HepG2 (cell line): ENCODE data around the gene PHOSPHO2. TPM values are rescaled to one million over a fixed set of nuclear protein-coding genes. Genes with fewer than 3 reads are reported as not detected.

Source experiments
- ATAC-seq: fragments of 200-7000 bp; cut with Tn5 transposase; 3 replicates; pipeline ENCODE4 v1.9.1; 2020; ENCODE audit warnings: mild to moderate bottlenecking, moderate library complexity
- BruUV-seq: library from RNA; stranded (reverse); fragments of 400-500 nt; replicated peaks from 2 replicates; lab custom pipeline; 2021; lab: Mats Ljungman, UMichigan
- CTCF ChIA-PET: fragments of 300-600 bp; formaldehyde crosslinking; extraction: SDS; loops from one replicate; lab custom pipeline; 2021; ENCODE audit warnings: low total read pairs, inconsistent platforms, low intra/inter-chr PET ratio; lab: Yijun Ruan, JAX
- POLR2A ChIA-PET: fragments of 350-600 bp; sonication (Branson Sonifier 250); formaldehyde crosslinking; loops from one replicate; lab custom pipeline; 2020; ENCODE audit warnings: antibody characterized with exemption, inconsistent platforms; lab: Yijun Ruan, JAX
- DNase-seq: peaks from one replicate; pipeline ENCODE4 v3.0.0-alpha.2; 2015; ENCODE audit warnings: low spot score
- FAIRE-seq: peaks from 3 replicates; lab custom pipeline; 2011; peaks lifted over from hg19 to GRCh38; lab: Jason Lieb, UNC
- H2AFZ ChIP-seq: one replicate; pipeline ENCODE4 v1.6.1; 2011; ENCODE audit warnings: low read length, inconsistent platforms
- H3K27ac ChIP-seq: fragments of 300-600 bp; 3 replicates; pipeline ENCODE4 v1.8.0; 2011; ENCODE audit warnings: mixed run types, mild to moderate bottlenecking, mixed read lengths, low read length, inconsistent platforms; ENCODE audit not compliant: insufficient read depth; ENCODE audit errors: extremely low read length
- H3K27me3 ChIP-seq, 2 experiments: fragments of 200-600 bp in 1 of 2; 2 replicates in 1 of 2; 3 replicates in 1 of 2; pipeline versions ENCODE4 v1.6.0 to v1.8.0; 2011; ENCODE audit warnings: low read length in 2 of 2, mild to moderate bottlenecking in 2 of 2, moderate library complexity in 2 of 2, inconsistent platforms in 1 of 2; ENCODE audit not compliant: insufficient read depth in 2 of 2, control insufficient read depth in 1 of 2
- H3K36me3 ChIP-seq, 2 experiments: fragments of 200-600 bp in 1 of 2; replicated peaks in 1 of 2; 2 replicates in 1 of 2; 3 replicates in 1 of 2; pipeline versions ENCODE4 v1.5.1 to v1.8.0; 2011; ENCODE audit warnings: low read length in 2 of 2, inconsistent platforms in 1 of 2; ENCODE audit not compliant: insufficient read depth in 2 of 2, control insufficient read depth in 1 of 2
- H3K4me1 ChIP-seq: 2 replicates; pipeline ENCODE4 v1.5.1; 2012; ENCODE audit warnings: low read length, inconsistent platforms; ENCODE audit not compliant: insufficient read depth
- H3K4me2 ChIP-seq: 2 replicates; pipeline ENCODE4 v1.6.0; 2011; ENCODE audit warnings: low read depth, low read length, inconsistent platforms
- H3K4me3 ChIP-seq, 3 experiments: fragments of 200-600 bp in 1 of 3; sonication (generic), shearing (Covaris generic) in 1 of 3; replicated peaks in 1 of 3; 2 replicates each; pipeline ENCODE4 v1.5.1; 2011 to 2016; ENCODE audit warnings: low read length in 3 of 3, inconsistent platforms in 2 of 3, low read depth in 2 of 3, mild to moderate bottlenecking in 2 of 3, control low read depth in 1 of 3, mixed read lengths in 1 of 3; ENCODE audit not compliant: insufficient read depth in 1 of 3
- H3K79me2 ChIP-seq: one replicate; pipeline ENCODE4 v1.6.1; 2011; ENCODE audit warnings: low read length, inconsistent platforms; ENCODE audit not compliant: insufficient read depth
- H3K9ac ChIP-seq: 2 replicates; pipeline ENCODE4 v1.6.0; 2011; ENCODE audit warnings: mild to moderate bottlenecking, low read depth, low read length, inconsistent platforms; ENCODE audit not compliant: insufficient read depth
- H3K9me3 ChIP-seq: 2 replicates; pipeline ENCODE4 v1.5.1; 2012; ENCODE audit warnings: mild to moderate bottlenecking, low read length
- H4K20me1 ChIP-seq: 2 replicates; pipeline ENCODE4 v1.6.0; 2011; ENCODE audit warnings: inconsistent platforms, mild to moderate bottlenecking, low read length, moderate library complexity; ENCODE audit not compliant: insufficient read depth
- CREB1 ChIP-seq, 2 experiments: fragments of 450-650 bp in 1 of 2; IDR thresholded peaks; 2 replicates each; pipeline ENCODE4 v1.6.1; 2016 to 2017; ENCODE audit warnings: control low read depth in 1 of 2, mild to moderate bottlenecking in 1 of 2, missing compliant biosample characterization in 1 of 2, missing genetic modification characterization in 1 of 2
- ELF3 ChIP-seq: IDR thresholded peaks from 2 replicates; pipeline ENCODE4 v1.6.1; 2016; ENCODE audit warnings: missing genetic modification reagents, missing compliant biosample characterization
- PHF20 ChIP-seq: sonication (generic); formaldehyde crosslinking; IDR thresholded peaks from 2 replicates; pipeline ENCODE4 v1.5.0; 2020; ENCODE audit warnings: mild to moderate bottlenecking, missing genetic modification reagents
- TBX3 ChIP-seq: fragments of 450-650 bp; IDR thresholded peaks from 2 replicates; pipeline ENCODE4 v1.6.1; 2017; ENCODE audit warnings: antibody characterized with exemption, mild to moderate bottlenecking, inconsistent platforms, borderline replicate concordance
- TGIF2 ChIP-seq: IDR thresholded peaks from 2 replicates; pipeline ENCODE4 v1.6.1; 2016; ENCODE audit warnings: control low read depth, missing compliant biosample characterization
- THAP8 ChIP-seq: sonication (generic); formaldehyde crosslinking; IDR thresholded peaks from 2 replicates; pipeline ENCODE4 v1.5.1; 2020; ENCODE audit warnings: missing genetic modification reagents, mild to moderate bottlenecking, borderline replicate concordance
- ZBTB34 ChIP-seq: sonication (generic); formaldehyde crosslinking; IDR thresholded peaks from 2 replicates; pipeline ENCODE4 v1.8.0; 2022; ENCODE audit warnings: mild to moderate bottlenecking, missing genetic modification reagents
- ZBTB42 ChIP-seq: sonication (generic); formaldehyde crosslinking; IDR thresholded peaks from 2 replicates; pipeline ENCODE4 v1.5.0; 2020; ENCODE audit warnings: mild to moderate bottlenecking, missing genetic modification reagents
- ZNF275 ChIP-seq: sonication (generic); formaldehyde crosslinking; IDR thresholded peaks from 2 replicates; pipeline ENCODE4 v1.8.0; 2022; ENCODE audit warnings: missing genetic modification reagents, mild to moderate bottlenecking, inconsistent platforms, borderline replicate concordance
- ZNF343 ChIP-seq: sonication (generic); formaldehyde crosslinking; IDR thresholded peaks from 2 replicates; pipeline ENCODE4 v1.4.0; 2020; ENCODE audit warnings: mild to moderate bottlenecking, missing genetic modification reagents
- ZNF616 ChIP-seq: sonication (generic); formaldehyde crosslinking; IDR thresholded peaks from 2 replicates; pipeline ENCODE4 v1.5.0; 2020; ENCODE audit warnings: low read depth, mild to moderate bottlenecking, missing genetic modification reagents
- ZNF720 ChIP-seq: sonication (generic); formaldehyde crosslinking; IDR thresholded peaks from 2 replicates; pipeline ENCODE4 v1.4.0; 2020; ENCODE audit warnings: missing genetic modification reagents
- WGBS: methylation state at CpG from one replicate; pipeline ENCODE4 v1.1.6; 2017; ENCODE audit warnings: low lambda C conversion rate; 5-methylcytosine and 5-hydroxymethylcytosine counted together
- in situ Hi-C: cut with HindIII; loops from 2 replicates; pipeline ENCODE4 v1.10.0; 2017; ENCODE audit warnings: low pct_unique_long_range_greater_than_20kb; ENCODE audit not compliant: extremely low pct_ligation_motif_present
- intact Hi-C: fragments of 100-400 bp; cut with micrococcal nuclease; formaldehyde crosslinking; loops from one replicate; pipeline ENCODE4 v1.10.0; 2022; ENCODE audit not compliant: unreplicated experiment
- polyA plus RNA-seq, 8 experiments: library from polyadenylated mRNA; depleted of rRNA in 3 of 8; stranded (reverse) in 7 of 8; unstranded in 1 of 8; fragments of >200 nt; fragmentation: Illumina TruSeq in 4 of 8; extraction: Trizol in 4 of 8; gene quantifications; 2 replicates each; pipeline versions ENCODE4 v1.2.1 to v1.2.3, GENCODE V29; 2011 to 2016; ENCODE audit warnings: low read depth in 4 of 8, missing spikeins in 1 of 8, mixed read lengths in 1 of 8; ENCODE audit not compliant: insufficient read depth in 1 of 8
- total RNA-seq, 5 experiments: library from RNA; depleted of rRNA; stranded (reverse); fragments of >200 nt; fragmentation: Illumina TruSeq; extraction: Trizol; gene quantifications; 2 replicates each; pipeline ENCODE4 v1.2.3, GENCODE V29; 2016; ENCODE audit warnings: low read depth in 1 of 5
- TF ChIP-seq, protein P1 (sequence below), 2 experiments: fragments of 450-650 bp in 1 of 2; sonication (generic) in 1 of 2; formaldehyde crosslinking in 1 of 2; IDR thresholded peaks; 2 replicates each; pipeline versions ENCODE4 v1.6.1 to v1.8.0; 2016 to 2022; ENCODE audit warnings: antibody characterized with exemption in 1 of 2, mild to moderate bottlenecking in 1 of 2, missing genetic modification reagents in 1 of 2

PHOSPHO2 gene
- total and polyA plus RNA-seq, 2 of the 13 experiments (the other 11 are each of a cell fraction or from before 2014, with no cell fraction given): 6.1 to 11.4 TPM

GRCh38 chr2:169659320-169659719, 34.9 kb upstream of the PHOSPHO2 start:
- CTCF ChIA-PET: no interaction called here
- H3K9me3 ChIP-seq: no peaks in the 10 kb centered on the region
- H3K36me3 ChIP-seq: no peaks in the 10 kb centered on the region
- no peak overlapping the region for H3K4me2 ChIP-seq
- no peak overlapping the region for H3K9ac ChIP-seq
- DNase-seq (no peak), FAIRE-seq (no peak), ATAC-seq (no peak)
- H3K27ac ChIP-seq: no peak overlapping the region
- no peaks in the 10 kb centered on the region for H3K27me3 ChIP-seq
- in situ Hi-C loops (no loop called here), intact Hi-C loops (no loop called here)
- BruUV-seq: no TSS peak
- no peaks in the 10 kb centered on the region for H3K4me1 ChIP-seq
- H3K4me3 ChIP-seq: no peak overlapping the region
- H4K20me1 ChIP-seq: no peaks in the 10 kb centered on the region
- no peaks in the 10 kb centered on the region for H3K79me2 ChIP-seq
- POLR2A ChIA-PET: no interaction called here
- no peak overlapping the region for H2AFZ ChIP-seq
- WGBS: 37% methylated on average over 1 of the region's 1 CpG
- TF ChIP-seq TGIF2 (CRISPR knock-in tag) (no peak), ZNF616 (CRISPR knock-in tag) (no peak), TBX3 (no peak), ZNF343 (CRISPR knock-in tag) (no peak), THAP8 (no peak), ZNF275 (CRISPR knock-in tag) (no peak), PHF20 (CRISPR knock-in tag) (no peak), ZBTB34 (CRISPR knock-in tag) (no peak), ZNF720 (CRISPR knock-in tag) (no peak), CREB1 (IDR thresholded peaks at IDR 0.05) (no peak), CREB1 (CRISPR knock-in tag; IDR thresholded peaks at IDR 0.05) (no peak), ZBTB42 (no peak), ELF3 (no peak)
- TF ChIP-seq, protein P1, sequence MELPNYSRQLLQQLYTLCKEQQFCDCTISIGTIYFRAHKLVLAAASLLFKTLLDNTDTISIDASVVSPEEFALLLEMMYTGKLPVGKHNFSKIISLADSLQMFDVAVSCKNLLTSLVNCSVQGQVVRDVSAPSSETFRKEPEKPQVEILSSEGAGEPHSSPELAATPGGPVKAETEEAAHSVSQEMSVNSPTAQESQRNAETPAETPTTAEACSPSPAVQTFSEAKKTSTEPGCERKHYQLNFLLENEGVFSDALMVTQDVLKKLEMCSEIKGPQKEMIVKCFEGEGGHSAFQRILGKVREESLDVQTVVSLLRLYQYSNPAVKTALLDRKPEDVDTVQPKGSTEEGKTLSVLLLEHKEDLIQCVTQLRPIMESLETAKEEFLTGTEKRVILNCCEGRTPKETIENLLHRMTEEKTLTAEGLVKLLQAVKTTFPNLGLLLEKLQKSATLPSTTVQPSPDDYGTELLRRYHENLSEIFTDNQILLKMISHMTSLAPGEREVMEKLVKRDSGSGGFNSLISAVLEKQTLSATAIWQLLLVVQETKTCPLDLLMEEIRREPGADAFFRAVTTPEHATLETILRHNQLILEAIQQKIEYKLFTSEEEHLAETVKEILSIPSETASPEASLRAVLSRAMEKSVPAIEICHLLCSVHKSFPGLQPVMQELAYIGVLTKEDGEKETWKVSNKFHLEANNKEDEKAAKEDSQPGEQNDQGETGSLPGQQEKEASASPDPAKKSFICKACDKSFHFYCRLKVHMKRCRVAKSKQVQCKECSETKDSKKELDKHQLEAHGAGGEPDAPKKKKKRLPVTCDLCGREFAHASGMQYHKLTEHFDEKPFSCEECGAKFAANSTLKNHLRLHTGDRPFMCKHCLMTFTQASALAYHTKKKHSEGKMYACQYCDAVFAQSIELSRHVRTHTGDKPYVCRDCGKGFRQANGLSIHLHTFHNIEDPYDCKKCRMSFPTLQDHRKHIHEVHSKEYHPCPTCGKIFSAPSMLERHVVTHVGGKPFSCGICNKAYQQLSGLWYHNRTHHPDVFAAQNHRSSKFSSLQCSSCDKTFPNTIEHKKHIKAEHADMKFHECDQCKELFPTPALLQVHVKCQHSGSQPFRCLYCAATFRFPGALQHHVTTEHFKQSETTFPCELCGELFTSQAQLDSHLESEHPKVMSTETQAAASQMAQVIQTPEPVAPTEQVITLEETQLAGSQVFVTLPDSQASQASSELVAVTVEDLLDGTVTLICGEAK (IDR thresholded peaks at IDR 0.05): no peak
- TF ChIP-seq, protein P1 (CRISPR knock-in tag; IDR thresholded peaks at IDR 0.05): no peak
